ENCODE data around the gene TYMP.

DNA sequence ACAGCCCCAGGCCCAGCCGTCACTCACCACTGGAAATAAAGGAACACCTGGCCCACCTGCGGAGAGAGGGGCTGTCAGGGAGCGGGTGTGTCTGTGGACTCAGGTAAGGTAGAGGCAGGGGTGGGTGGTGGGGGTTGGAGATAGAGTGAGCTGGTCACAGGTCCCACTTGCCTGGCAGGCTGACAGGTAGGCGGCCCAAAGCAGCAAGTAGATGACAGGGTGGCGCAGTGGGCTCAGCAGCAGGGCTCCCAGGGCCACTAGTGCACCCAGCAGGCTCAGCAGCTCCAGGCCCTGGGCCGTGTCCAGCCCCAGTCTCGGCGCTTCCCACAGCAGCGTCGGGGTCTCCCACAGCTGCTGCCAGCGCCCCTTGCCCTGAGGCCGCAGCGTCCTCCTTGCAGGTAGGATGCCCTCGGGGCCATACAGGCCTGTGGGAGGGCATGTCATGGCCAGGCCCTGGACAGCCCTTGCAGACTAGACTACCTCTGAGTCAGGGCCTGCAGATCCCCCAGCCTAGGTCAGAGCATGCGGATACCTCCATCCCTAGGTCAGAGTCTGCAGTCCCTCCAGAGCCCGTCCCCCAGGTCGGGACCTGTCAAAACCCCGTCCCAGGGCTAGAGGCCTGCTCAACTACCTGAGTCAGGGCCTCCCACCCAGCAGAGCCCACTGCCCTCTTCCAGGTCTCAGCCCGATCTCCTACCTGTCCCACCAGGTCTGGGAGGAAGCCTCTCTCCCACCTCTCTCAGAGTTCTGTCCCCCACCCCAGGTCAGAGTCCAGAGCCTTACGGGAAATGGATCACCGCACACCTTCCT is 23.0 kb downstream of the TYMP start:
- TF ChIP-seq, protein P1, sequence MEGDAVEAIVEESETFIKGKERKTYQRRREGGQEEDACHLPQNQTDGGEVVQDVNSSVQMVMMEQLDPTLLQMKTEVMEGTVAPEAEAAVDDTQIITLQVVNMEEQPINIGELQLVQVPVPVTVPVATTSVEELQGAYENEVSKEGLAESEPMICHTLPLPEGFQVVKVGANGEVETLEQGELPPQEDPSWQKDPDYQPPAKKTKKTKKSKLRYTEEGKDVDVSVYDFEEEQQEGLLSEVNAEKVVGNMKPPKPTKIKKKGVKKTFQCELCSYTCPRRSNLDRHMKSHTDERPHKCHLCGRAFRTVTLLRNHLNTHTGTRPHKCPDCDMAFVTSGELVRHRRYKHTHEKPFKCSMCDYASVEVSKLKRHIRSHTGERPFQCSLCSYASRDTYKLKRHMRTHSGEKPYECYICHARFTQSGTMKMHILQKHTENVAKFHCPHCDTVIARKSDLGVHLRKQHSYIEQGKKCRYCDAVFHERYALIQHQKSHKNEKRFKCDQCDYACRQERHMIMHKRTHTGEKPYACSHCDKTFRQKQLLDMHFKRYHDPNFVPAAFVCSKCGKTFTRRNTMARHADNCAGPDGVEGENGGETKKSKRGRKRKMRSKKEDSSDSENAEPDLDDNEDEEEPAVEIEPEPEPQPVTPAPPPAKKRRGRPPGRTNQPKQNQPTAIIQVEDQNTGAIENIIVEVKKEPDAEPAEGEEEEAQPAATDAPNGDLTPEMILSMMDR (conservative IDR thresholded peaks at IDR 0.05; ENCODE audit: low read depth, low read length): no peak
- no peak for TF ChIP-seq EZH2 (IDR thresholded peaks at IDR 0.05; ENCODE audit: borderline replicate concordance, low read depth, low read length, poor library complexity, severe bottlenecking)
